ENCODE data around the gene RCBTB2.

The RCBTB2 gene

DNA sequence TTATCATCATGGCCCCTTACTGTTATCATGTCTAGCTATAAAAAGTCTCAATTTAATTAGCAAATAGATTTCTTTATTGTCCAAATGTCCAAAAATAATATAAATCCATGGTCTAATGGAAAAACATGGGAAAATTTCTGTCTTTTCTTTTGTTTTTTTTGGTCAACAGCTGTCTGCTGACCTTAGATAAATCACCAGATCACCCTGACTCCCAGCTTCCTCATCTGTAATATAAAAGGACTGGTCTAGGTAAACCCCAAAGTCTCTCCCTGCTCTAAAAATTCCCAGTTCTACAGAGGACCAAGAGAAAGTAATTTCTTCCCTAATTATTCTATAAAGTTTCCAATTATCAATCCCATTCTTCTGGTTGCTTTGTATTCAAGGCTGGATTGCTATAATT, 30.7 kb upstream of the RCBTB2 start:
- no peak overlapping the region for H3K27ac ChIP-seq (ENCODE audit: insufficient read depth, low read length, poor library complexity, severe bottlenecking)
- no peak for DNase-seq

DNA sequence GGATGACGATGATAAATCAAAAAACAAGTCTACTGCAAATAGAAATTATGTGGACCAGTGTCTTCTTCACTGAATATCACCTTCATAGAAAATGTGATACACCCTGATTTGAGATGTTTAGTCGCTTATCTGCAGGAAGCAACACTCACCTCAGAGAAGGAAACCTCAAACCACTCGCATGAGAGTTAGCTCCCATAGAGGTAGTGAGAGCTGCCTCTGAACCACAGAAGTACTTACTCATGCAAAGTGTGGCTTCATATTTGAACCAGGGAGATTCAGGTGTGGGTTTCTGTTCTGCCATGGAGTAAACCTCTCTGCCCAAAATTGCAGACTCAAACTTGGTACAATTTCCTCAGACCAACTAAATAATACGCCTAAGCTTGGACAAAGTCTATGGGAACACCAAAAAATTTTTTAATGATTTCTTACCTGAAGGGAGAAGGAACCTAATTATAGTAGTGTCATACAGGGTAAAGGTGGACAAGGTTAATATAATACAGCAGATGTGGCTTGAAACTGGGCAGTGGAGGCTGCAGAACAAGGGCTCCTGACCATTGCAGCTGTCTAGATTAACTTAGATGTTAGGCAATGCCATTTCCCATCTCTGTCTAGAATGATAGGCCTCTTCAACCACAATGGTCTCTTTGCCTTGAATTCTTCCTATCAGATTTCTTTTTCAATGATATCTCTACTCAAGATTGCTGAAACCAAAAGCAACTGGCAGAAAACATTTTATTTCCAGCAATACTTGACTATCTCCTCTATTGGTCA, 29.6 kb upstream of the RCBTB2 start:
- Histone ChIP-seq H3K27me3 (replicated peaks; ENCODE audit: control insufficient read depth, insufficient read depth, low read length, poor library complexity, severe bottlenecking) (no peaks in the 10 kb centered on the region), H3K36me3 (ENCODE audit: control insufficient read depth, insufficient read depth, low read length) (no peaks in the 10 kb centered on the region), H3K4me1 (ENCODE audit: control insufficient read depth, insufficient read depth, low read length, poor library complexity, severe bottlenecking) (peaks cover 26% of the 10 kb centered on the region), H3K9me3 (ENCODE audit: control insufficient read depth, low read length) (no peaks in the 10 kb centered on the region), H3K27ac (ENCODE audit: insufficient read depth, low read length, poor library complexity, severe bottlenecking) (peak overlapping the region; percentile 35), H3K4me3 (ENCODE audit: insufficient read depth, low read depth, low read length, poor library complexity, severe bottlenecking) (peak overlapping the region; percentile 1)
- peak; percentile 52 to 65 (median 60) for DNase-seq

More for the DNA sequence above, 30.7 kb upstream of the RCBTB2 start:
- Histone ChIP-seq H3K36me3 (ENCODE audit: control insufficient read depth, insufficient read depth, low read length) (no peaks in the 10 kb centered on the region), H3K9me3 (ENCODE audit: control insufficient read depth, low read length) (no peaks in the 10 kb centered on the region), H3K27me3 (replicated peaks; ENCODE audit: control insufficient read depth, insufficient read depth, low read length, poor library complexity, severe bottlenecking) (no peaks in the 10 kb centered on the region), H3K4me3 (ENCODE audit: insufficient read depth, low read depth, low read length, poor library complexity, severe bottlenecking) (no peak overlapping the region), H3K4me1 (ENCODE audit: control insufficient read depth, insufficient read depth, low read length, poor library complexity, severe bottlenecking) (peaks cover 26% of the 10 kb centered on the region)

DNA sequence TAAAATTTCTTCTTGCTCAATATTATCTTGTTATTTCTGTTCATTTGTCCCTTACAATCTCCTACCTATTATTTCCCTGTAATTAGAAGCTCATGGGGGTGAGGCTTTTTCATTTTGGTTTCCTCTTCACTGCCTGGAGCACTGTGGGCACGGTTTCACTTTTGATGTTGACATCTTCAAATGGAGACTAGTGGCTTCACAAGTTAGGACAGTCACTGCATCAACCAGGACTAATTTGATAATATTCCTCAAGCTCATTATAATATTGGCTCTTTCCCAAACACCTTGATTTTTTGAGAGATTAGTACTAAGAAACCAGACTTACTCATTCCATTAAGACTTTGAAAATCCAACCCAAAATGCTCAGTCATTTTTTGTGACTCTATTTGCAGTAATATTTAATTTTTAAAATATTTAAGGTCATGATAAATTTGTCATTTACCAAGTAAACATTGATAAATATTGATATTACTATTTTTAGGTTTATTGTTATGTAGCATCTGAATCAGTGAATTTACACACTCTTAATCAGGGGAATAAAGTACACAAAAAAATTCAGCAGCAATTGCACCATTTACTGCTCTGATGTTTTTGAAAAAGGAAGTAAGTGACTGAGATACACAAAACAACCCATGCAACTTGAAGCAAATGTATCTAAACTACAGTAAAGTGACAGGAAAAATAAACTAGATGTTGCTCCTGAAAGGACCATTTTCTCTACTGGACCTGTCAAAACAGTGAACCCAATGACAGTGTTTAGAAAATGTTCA, 28.8 kb upstream of the RCBTB2 start:
- no peaks in the 10 kb centered on the region for H3K27me3 ChIP-seq (replicated peaks; ENCODE audit: control insufficient read depth, insufficient read depth, low read length, poor library complexity, severe bottlenecking)
- H3K27ac ChIP-seq (ENCODE audit: insufficient read depth, low read length, poor library complexity, severe bottlenecking): peak overlapping the region; percentile 11
- no peaks in the 10 kb centered on the region for H3K9me3 ChIP-seq (ENCODE audit: control insufficient read depth, low read length)
- no peak for DNase-seq
- H3K36me3 ChIP-seq (ENCODE audit: control insufficient read depth, insufficient read depth, low read length): no peaks in the 10 kb centered on the region
- H3K4me3 ChIP-seq (ENCODE audit: insufficient read depth, low read depth, low read length, poor library complexity, severe bottlenecking): peak overlapping the region; percentile 1
- peaks cover 26% of the 10 kb centered on the region for H3K4me1 ChIP-seq (ENCODE audit: control insufficient read depth, insufficient read depth, low read length, poor library complexity, severe bottlenecking)

DNA sequence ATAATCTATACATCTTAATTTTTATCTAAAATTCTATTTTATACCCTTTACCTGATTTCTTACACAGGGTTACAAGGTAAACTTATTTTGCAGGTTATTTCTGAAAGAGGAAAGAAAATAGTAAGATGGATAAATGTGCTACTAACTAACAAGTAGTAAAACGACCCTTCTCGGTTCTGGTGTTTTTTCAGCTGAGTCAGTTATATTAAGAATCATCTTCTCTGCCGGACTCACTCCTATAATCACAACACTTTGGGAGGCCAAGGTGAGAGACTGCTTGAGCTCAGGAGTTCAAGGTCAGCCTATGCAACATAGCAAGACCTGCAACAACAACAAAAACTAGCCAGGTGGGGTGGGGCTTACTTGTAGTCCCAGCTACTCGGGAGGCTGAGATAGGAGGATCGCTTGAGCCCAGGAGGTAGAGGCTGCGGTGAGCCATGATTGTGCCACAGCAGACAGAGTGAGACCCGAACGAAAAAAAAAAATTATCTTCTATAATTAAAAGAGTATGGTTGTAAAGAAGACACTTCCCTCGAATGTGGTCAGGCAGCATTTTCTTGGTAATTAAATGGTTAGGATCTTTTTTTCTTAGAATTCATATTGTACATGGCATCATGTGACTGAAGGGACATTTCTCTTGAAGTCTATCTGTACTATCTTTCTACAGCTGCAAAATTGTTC, 27.9 kb upstream of the RCBTB2 start:
- H3K9me3 ChIP-seq (ENCODE audit: control insufficient read depth, low read length): no peaks in the 10 kb centered on the region
- no peak overlapping the region for H3K4me3 ChIP-seq (ENCODE audit: insufficient read depth, low read depth, low read length, poor library complexity, severe bottlenecking)
- H3K36me3 ChIP-seq (ENCODE audit: control insufficient read depth, insufficient read depth, low read length): no peaks in the 10 kb centered on the region
- no peaks in the 10 kb centered on the region for H3K27me3 ChIP-seq (replicated peaks; ENCODE audit: control insufficient read depth, insufficient read depth, low read length, poor library complexity, severe bottlenecking)
- no peak overlapping the region for H3K27ac ChIP-seq (ENCODE audit: insufficient read depth, low read length, poor library complexity, severe bottlenecking)
- H3K4me1 ChIP-seq (ENCODE audit: control insufficient read depth, insufficient read depth, low read length, poor library complexity, severe bottlenecking): peaks cover 26% of the 10 kb centered on the region
- no peak for DNase-seq

- Histone ChIP-seq H3K27me3 (replicated peaks; ENCODE audit: control insufficient read depth, insufficient read depth, low read length, poor library complexity, severe bottlenecking) (no peaks in the 10 kb centered on the region), H3K9me3 (ENCODE audit: control insufficient read depth, low read length) (no peaks in the 10 kb centered on the region), H3K27ac (ENCODE audit: insufficient read depth, low read length, poor library complexity, severe bottlenecking) (no peak overlapping the region), H3K4me1 (ENCODE audit: control insufficient read depth, insufficient read depth, low read length, poor library complexity, severe bottlenecking) (peaks cover 26% of the 10 kb centered on the region), H3K36me3 (ENCODE audit: control insufficient read depth, insufficient read depth, low read length) (no peaks in the 10 kb centered on the region), H3K4me3 (ENCODE audit: insufficient read depth, low read depth, low read length, poor library complexity, severe bottlenecking) (no peak overlapping the region)
- no peak for DNase-seq
These were observed 26.9 kb upstream of the RCBTB2 start for GRCh38 chr13:48559638-48560320.

DNA sequence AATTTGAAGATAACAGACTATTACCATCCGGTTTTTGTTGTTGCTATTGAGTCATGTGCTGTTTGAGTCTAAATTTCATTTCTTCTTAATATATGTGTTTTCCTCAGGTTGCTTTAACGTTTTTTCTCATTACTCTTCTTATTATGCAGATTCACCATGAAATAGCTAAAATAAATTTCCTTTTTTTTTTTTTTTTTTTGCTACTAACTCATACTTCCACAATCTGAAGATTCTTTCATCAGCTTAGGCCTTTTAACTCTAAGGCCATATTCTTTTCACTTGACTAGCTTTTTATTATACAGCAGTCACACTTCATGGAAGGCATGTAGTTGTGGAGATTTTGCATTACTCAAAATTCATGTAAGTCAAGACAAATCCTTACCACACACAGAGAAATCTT, 23.9 kb upstream of the RCBTB2 start:
- Histone ChIP-seq H3K4me3 (ENCODE audit: insufficient read depth, low read depth, low read length, poor library complexity, severe bottlenecking) (no peak overlapping the region), H3K27ac (ENCODE audit: insufficient read depth, low read length, poor library complexity, severe bottlenecking) (no peak overlapping the region), H3K27me3 (replicated peaks; ENCODE audit: control insufficient read depth, insufficient read depth, low read length, poor library complexity, severe bottlenecking) (no peaks in the 10 kb centered on the region), H3K4me1 (ENCODE audit: control insufficient read depth, insufficient read depth, low read length, poor library complexity, severe bottlenecking) (peaks cover 9% of the 10 kb centered on the region), H3K36me3 (ENCODE audit: control insufficient read depth, insufficient read depth, low read length) (no peaks in the 10 kb centered on the region), H3K9me3 (ENCODE audit: control insufficient read depth, low read length) (no peaks in the 10 kb centered on the region)
- no peak for DNase-seq

- H3K27me3 ChIP-seq (replicated peaks; ENCODE audit: control insufficient read depth, insufficient read depth, low read length, poor library complexity, severe bottlenecking): no peaks in the 10 kb centered on the region
- H3K4me1 ChIP-seq (ENCODE audit: control insufficient read depth, insufficient read depth, low read length, poor library complexity, severe bottlenecking): no peaks in the 10 kb centered on the region
- H3K36me3 ChIP-seq (ENCODE audit: control insufficient read depth, insufficient read depth, low read length): no peaks in the 10 kb centered on the region
- no peak for DNase-seq
- no peak overlapping the region for H3K4me3 ChIP-seq (ENCODE audit: insufficient read depth, low read depth, low read length, poor library complexity, severe bottlenecking)
- peaks cover 11% of the 10 kb centered on the region for H3K9me3 ChIP-seq (ENCODE audit: control insufficient read depth, low read length)
- H3K27ac ChIP-seq (ENCODE audit: insufficient read depth, low read length, poor library complexity, severe bottlenecking): no peak overlapping the region
These were observed 22.6 kb upstream of the RCBTB2 start for GRCh38 chr13:48555441-48555840.

DNA sequence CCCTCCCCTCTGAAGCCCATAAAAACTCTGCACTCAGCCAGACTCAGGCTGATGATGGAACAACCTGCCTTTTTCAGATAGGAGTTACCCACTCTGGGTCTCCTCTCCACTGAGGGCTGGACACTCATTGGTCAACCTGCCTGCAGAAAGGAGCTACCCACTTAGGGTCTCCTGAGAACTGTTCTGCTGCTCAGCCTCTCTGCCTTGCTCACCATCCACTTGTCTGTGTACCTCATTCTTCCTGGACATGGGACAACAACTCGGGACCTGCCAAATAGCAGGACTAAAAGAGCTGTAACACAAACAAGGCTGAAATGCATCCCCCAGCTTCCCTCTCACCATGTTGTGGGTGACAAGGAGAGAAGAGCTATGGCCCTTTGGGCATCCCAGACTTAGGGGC, 18.4 kb upstream of the RCBTB2 start:
- no peaks in the 10 kb centered on the region for H3K27me3 ChIP-seq (replicated peaks; ENCODE audit: control insufficient read depth, insufficient read depth, low read length, poor library complexity, severe bottlenecking)
- H3K9me3 ChIP-seq (ENCODE audit: control insufficient read depth, low read length): peaks cover 11% of the 10 kb centered on the region
- H3K4me1 ChIP-seq (ENCODE audit: control insufficient read depth, insufficient read depth, low read length, poor library complexity, severe bottlenecking): no peaks in the 10 kb centered on the region
- no peak overlapping the region for H3K4me3 ChIP-seq (ENCODE audit: insufficient read depth, low read depth, low read length, poor library complexity, severe bottlenecking)
- DNase-seq: no peak
- H3K36me3 ChIP-seq (ENCODE audit: control insufficient read depth, insufficient read depth, low read length): no peaks in the 10 kb centered on the region
- H3K27ac ChIP-seq (ENCODE audit: insufficient read depth, low read length, poor library complexity, severe bottlenecking): no peak overlapping the region

DNA sequence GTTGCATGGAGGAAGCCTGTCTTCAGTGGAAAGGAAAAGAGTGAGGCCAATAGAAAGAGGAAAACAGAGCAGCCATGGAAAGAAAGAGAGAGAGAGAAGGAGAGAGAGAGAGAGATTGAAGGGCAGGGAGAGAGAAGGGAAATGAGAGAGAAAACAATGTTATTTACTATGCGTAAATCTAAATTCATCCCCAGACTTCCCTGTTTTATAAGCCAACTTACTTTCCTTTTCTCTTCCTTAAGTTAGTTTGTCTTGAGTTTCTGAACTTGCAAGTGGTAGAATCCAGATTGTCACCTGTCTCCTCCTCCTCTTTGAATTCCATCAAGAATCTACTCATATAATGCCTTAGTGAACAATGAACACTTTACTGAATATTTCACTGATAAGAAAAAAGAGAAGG, 16.8 kb upstream of the RCBTB2 start:
- no peaks in the 10 kb centered on the region for H3K36me3 ChIP-seq (ENCODE audit: control insufficient read depth, insufficient read depth, low read length)
- DNase-seq: no peak
- peaks cover 11% of the 10 kb centered on the region for H3K9me3 ChIP-seq (ENCODE audit: control insufficient read depth, low read length)
- no peak overlapping the region for H3K27ac ChIP-seq (ENCODE audit: insufficient read depth, low read length, poor library complexity, severe bottlenecking)
- H3K4me1 ChIP-seq (ENCODE audit: control insufficient read depth, insufficient read depth, low read length, poor library complexity, severe bottlenecking): no peaks in the 10 kb centered on the region
- no peak overlapping the region for H3K4me3 ChIP-seq (ENCODE audit: insufficient read depth, low read depth, low read length, poor library complexity, severe bottlenecking)
- no peaks in the 10 kb centered on the region for H3K27me3 ChIP-seq (replicated peaks; ENCODE audit: control insufficient read depth, insufficient read depth, low read length, poor library complexity, severe bottlenecking)

All from effector memory CD4-positive, alpha-beta T cell (primary cell).